Activated T-cell treated with anti-CD3 and anti-CD28 coated beads, Interleukin-2, amount 50 U/mL, for 4 hours (primary cell): ENCODE data around the gene MERTK. TPM values are rescaled to one million over a fixed set of nuclear protein-coding genes. Genes with fewer than 3 reads are reported as not detected.

Experiments
- ATAC-seq, 2 donors: fragments of 200-7000 bp; cut with Tn5 transposase; one replicate each; pipeline ENCODE4 v1.10.0; 2021
- DNase-seq: peaks from one replicate; pipeline ENCODE4 v3.0.0-alpha.2; 2020
- H3K27me3 Mint-ChIP-seq: one replicate; pipeline ENCODE4 v1.8.0; 2021; ENCODE audit warnings: low read depth, mixed read lengths
- H3K36me3 Mint-ChIP-seq: one replicate; pipeline ENCODE4 v1.8.0; 2022; ENCODE audit warnings: mixed read lengths; ENCODE audit not compliant: insufficient read depth
- H3K4me1 Mint-ChIP-seq: one replicate; pipeline ENCODE4 v1.8.0; 2021; ENCODE audit warnings: low read depth, mixed read lengths
- H3K4me3 Mint-ChIP-seq: one replicate; pipeline ENCODE4 v1.8.0; 2021; ENCODE audit warnings: mild to moderate bottlenecking, moderate library complexity, mixed read lengths
- H3K9me3 Mint-ChIP-seq: one replicate; pipeline ENCODE4 v1.8.0; 2021; ENCODE audit warnings: mixed read lengths
- total RNA-seq, 3 donors: library from RNA; stranded (reverse); gene quantifications; one replicate each; pipeline ENCODE4 v1.2.1, GENCODE V29; 2021

MERTK gene
- total RNA-seq, 3 donors from 2014 or later = 0.42 to 0.87 (median 0.63) TPM

GRCh38 chr2:112008910-112009485 lies 110.6 kb downstream of the MERTK start:
- Mint-ChIP-seq H3K4me1 (no peaks in the 10 kb centered on the region), H3K36me3 (no peaks in the 10 kb centered on the region), H3K4me3 (no peak overlapping the region), H3K27me3 (peaks cover 3% of the 10 kb centered on the region), H3K9me3 (no peaks in the 10 kb centered on the region)
- DNase-seq = no peak
- ATAC-seq = no peak

GRCh38 chr2:112010751-112011150 lies 112.3 kb downstream of the MERTK start:
- Mint-ChIP-seq H3K27me3 (peaks cover 3% of the 10 kb centered on the region), H3K4me3 (no peak overlapping the region), H3K36me3 (no peaks in the 10 kb centered on the region), H3K9me3 (no peaks in the 10 kb centered on the region), H3K4me1 (no peaks in the 10 kb centered on the region)
- no peak for DNase-seq
- ATAC-seq = no peak

DNA sequence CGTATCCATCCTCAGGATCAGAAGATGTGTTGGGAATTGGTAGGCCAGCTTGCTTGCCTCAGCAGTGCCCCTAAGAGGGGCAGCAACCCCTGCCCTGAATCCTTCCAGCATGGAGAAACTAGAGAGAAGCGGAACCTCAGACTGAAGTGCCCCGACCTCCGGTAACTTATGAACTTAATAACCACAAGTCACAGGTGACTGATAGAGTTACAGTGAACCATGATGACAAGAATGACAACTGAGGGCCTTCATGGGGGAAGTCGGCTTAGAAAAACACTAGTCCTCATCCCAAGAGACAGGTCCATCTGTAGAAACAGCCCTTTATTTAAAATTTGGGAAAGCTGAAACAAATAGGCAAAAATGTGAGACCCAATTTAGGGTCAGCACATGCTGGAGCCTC lies 114.1 kb downstream of the MERTK start:
- no peak for DNase-seq
- no peaks in the 10 kb centered on the region for H3K4me1 Mint-ChIP-seq
- no peak for ATAC-seq
- H3K9me3 Mint-ChIP-seq = no peaks in the 10 kb centered on the region
- no peaks in the 10 kb centered on the region for H3K36me3 Mint-ChIP-seq
- H3K27me3 Mint-ChIP-seq = peaks cover 7% of the 10 kb centered on the region
- no peak overlapping the region for H3K4me3 Mint-ChIP-seq

DNA sequence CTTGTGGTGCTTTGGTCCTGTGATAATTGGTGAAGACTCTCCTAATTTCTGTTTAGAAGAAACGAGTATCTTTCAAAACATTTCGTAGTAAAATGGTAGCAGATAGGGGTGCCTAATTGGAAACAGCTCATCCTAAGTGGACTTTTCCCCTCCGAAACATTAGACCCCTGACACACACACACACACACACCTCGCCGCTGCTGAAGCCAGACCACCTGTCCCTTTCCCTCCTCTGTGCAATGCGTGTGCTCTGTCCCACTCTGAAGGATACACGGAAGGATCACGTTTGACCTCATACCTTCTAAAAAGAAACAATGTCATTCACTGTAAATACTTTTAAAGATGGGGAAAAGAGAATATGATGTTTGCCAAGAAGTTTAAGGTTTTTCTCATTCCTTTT lies 120.4 kb downstream of the MERTK start:
- H3K4me3 Mint-ChIP-seq = no peak overlapping the region
- DNase-seq (no peak), ATAC-seq (no peak)
- H3K4me1 Mint-ChIP-seq = no peaks in the 10 kb centered on the region
- H3K9me3 Mint-ChIP-seq = no peaks in the 10 kb centered on the region
- no peaks in the 10 kb centered on the region for H3K36me3 Mint-ChIP-seq
- H3K27me3 Mint-ChIP-seq = peaks cover 5% of the 10 kb centered on the region

DNA sequence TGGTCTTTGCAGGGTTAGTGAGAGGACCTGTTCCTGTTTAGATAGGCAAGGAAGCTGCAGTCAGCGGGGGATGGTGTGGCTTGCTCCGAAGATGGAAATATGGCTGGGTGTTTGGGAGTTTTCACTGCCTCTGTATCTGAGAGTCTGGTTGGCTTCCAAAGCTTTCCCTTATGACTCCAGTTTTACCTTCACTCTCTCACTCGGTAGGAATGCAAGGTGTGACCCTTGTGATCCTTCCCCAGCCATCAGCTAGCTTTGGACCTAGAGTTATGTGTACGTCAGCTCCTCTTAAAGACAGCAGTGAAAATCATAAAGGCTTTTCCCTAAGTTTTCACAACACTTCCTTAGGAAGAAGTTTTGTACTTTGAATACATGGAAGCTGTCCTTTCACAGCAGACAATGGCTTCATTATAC lies 121.2 kb downstream of the MERTK start:
- H3K4me3 Mint-ChIP-seq = no peak overlapping the region
- H3K4me1 Mint-ChIP-seq = no peaks in the 10 kb centered on the region
- peaks cover 5% of the 10 kb centered on the region for H3K27me3 Mint-ChIP-seq
- DNase-seq (no peak), ATAC-seq (no peak)
- no peaks in the 10 kb centered on the region for H3K36me3 Mint-ChIP-seq
- H3K9me3 Mint-ChIP-seq = no peaks in the 10 kb centered on the region

- no peak for DNase-seq
- no peaks in the 10 kb centered on the region for H3K4me1 Mint-ChIP-seq
- H3K9me3 Mint-ChIP-seq = no peaks in the 10 kb centered on the region
- no peak overlapping the region for H3K4me3 Mint-ChIP-seq
- H3K36me3 Mint-ChIP-seq = no peaks in the 10 kb centered on the region
- peaks cover 5% of the 10 kb centered on the region for H3K27me3 Mint-ChIP-seq
- no peak for ATAC-seq
Observed at GRCh38 chr2:112020561-112020960, 122.2 kb downstream of the MERTK start.

DNA sequence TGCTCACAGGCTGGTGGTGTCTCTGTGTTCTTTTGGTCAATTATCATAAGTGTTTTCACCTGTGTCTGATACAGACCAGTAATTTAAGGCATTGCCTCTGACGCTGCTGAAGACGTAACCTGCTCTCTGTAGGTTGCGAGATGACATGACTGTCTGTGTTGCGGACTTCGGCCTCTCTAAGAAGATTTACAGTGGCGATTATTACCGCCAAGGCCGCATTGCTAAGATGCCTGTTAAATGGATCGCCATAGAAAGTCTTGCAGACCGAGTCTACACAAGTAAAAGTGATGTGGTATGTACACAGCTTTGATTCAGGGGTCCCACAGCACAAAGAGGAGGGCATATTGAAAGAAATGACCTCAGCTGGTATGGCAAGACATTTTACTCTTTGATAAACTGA lies 122.9 kb downstream of the MERTK start:
- no peaks in the 10 kb centered on the region for H3K36me3 Mint-ChIP-seq
- DNase-seq = no peak
- no peaks in the 10 kb centered on the region for H3K4me1 Mint-ChIP-seq
- peaks cover 1% of the 10 kb centered on the region for H3K27me3 Mint-ChIP-seq
- no peaks in the 10 kb centered on the region for H3K9me3 Mint-ChIP-seq
- H3K4me3 Mint-ChIP-seq = no peak overlapping the region
- no peak for ATAC-seq

DNA sequence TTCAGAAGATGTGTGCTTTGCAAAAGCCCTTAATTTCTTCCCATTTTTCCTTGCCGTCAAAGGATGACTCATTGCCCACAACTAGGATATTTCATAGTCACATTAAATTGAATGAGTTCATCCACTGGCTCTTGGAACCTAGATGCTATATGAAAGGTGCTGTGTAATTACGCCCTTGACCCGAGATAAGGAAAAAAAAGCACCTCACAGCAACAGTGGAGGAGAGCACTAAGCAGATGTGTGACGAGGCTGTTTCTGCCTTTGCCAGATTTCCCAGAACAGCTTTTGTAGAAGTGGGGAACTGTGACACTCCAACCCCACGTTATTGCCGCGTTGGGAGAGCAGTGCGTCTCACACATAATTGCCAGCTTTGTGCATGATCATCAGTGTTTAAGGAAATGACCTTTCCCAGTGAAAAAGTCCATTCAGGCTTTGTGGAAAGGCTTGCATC lies 123.4 kb downstream of the MERTK start:
- Mint-ChIP-seq H3K36me3 (no peaks in the 10 kb centered on the region), H3K9me3 (no peaks in the 10 kb centered on the region), H3K4me3 (no peak overlapping the region), H3K27me3 (peaks cover under 1% of the 10 kb centered on the region), H3K4me1 (no peaks in the 10 kb centered on the region)
- DNase-seq = no peak
- no peak for ATAC-seq

- no peaks in the 10 kb centered on the region for H3K36me3 Mint-ChIP-seq
- H3K27me3 Mint-ChIP-seq = no peaks in the 10 kb centered on the region
- H3K9me3 Mint-ChIP-seq = no peaks in the 10 kb centered on the region
- ATAC-seq = no peak
- H3K4me1 Mint-ChIP-seq = no peaks in the 10 kb centered on the region
- no peak overlapping the region for H3K4me3 Mint-ChIP-seq
- DNase-seq = no peak
Observed at GRCh38 chr2:112023707-112024106, 125.3 kb downstream of the MERTK start.

- Mint-ChIP-seq H3K4me3 (no peak overlapping the region), H3K27me3 (no peaks in the 10 kb centered on the region), H3K36me3 (no peaks in the 10 kb centered on the region), H3K9me3 (no peaks in the 10 kb centered on the region), H3K4me1 (no peaks in the 10 kb centered on the region)
- no peak for DNase-seq
- no peak for ATAC-seq
Observed at GRCh38 chr2:112024231-112024630, 125.8 kb downstream of the MERTK start.

DNA sequence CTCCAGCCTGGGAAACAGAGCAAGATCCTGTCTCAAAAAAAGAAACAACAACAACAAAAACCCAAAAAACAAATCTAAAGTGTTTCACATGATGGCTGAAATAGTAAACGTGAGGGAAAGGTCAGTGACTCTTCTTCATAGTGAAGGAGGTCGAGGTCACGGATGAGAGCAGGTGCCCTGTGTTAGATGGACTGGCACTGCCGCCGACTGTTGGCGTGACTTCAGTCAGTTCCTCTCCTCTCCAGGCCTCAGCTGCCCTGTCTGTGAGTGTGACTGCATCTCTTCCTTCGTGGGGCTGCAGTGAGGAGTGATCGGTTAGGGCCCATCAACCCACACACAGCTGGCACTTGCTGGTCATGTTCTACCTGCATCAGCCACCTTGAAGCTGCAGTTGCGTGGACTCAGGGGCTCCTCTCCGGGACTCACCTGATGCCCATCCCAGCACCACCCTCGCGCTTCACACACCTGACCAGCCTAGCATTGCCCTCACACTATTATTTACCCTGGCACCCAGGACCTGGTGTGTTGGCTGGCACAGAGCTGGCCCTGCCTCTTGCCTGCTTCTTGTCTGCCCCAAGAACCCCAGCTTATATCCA lies 126.6 kb downstream of the MERTK start:
- Mint-ChIP-seq H3K36me3 (no peaks in the 10 kb centered on the region), H3K27me3 (peaks cover 2% of the 10 kb centered on the region), H3K4me3 (no peak overlapping the region), H3K4me1 (no peaks in the 10 kb centered on the region), H3K9me3 (no peaks in the 10 kb centered on the region)
- DNase-seq (no peak), ATAC-seq (no peak)

- Mint-ChIP-seq H3K4me1 (peaks cover under 1% of the 10 kb centered on the region), H3K9me3 (no peaks in the 10 kb centered on the region), H3K4me3 (no peak overlapping the region), H3K27me3 (peaks cover 4% of the 10 kb centered on the region), H3K36me3 (no peaks in the 10 kb centered on the region)
- ATAC-seq (no peak), DNase-seq (no peak)
Observed at GRCh38 chr2:112026509-112026908, 128.1 kb downstream of the MERTK start.

DNA sequence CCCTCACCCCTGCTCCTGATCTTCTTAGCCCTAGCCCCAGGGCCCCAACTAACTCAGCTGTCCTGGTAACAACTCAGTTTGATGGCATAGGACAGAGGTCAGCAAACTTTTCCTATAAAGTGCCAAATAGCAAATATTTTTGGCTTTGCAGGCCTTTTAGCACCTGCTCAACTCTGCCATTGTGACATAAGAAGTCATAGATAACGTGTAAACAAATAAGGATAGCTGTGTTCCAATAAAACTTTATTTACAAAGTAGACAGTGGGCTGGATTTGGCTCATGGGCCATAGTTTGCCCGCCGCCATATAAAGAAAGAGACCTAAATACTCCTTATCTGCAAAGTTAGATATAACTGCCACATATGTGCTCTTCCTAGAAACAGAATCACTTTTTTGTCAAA lies 129.4 kb downstream of the MERTK start:
- ATAC-seq = no peak
- no peaks in the 10 kb centered on the region for H3K36me3 Mint-ChIP-seq
- H3K4me3 Mint-ChIP-seq = no peak overlapping the region
- H3K27me3 Mint-ChIP-seq = peaks cover 7% of the 10 kb centered on the region
- H3K9me3 Mint-ChIP-seq = no peaks in the 10 kb centered on the region
- H3K4me1 Mint-ChIP-seq = peaks cover 4% of the 10 kb centered on the region
- no peak for DNase-seq

- Mint-ChIP-seq H3K4me1 (peaks cover 4% of the 10 kb centered on the region), H3K9me3 (no peaks in the 10 kb centered on the region), H3K27me3 (peaks cover 7% of the 10 kb centered on the region), H3K4me3 (no peak overlapping the region), H3K36me3 (no peaks in the 10 kb centered on the region)
- DNase-seq (no peak), ATAC-seq (no peak)
Observed at GRCh38 chr2:112029164-112029563, 130.8 kb downstream of the MERTK start.

GRCh38 chr2:112031473-112032223 lies 133.2 kb downstream of the MERTK start:
- Mint-ChIP-seq H3K4me1 (peaks cover 4% of the 10 kb centered on the region), H3K27me3 (peaks cover 7% of the 10 kb centered on the region), H3K4me3 (no peak overlapping the region), H3K36me3 (no peaks in the 10 kb centered on the region), H3K9me3 (no peaks in the 10 kb centered on the region)
- ATAC-seq (no peak), DNase-seq (no peak)
